ENCODE results near the gene NRG3. TPM values are rescaled to one million over a fixed set of nuclear protein-coding genes. Genes with fewer than 3 reads are reported as not detected.

The NRG3 gene
- total and polyA plus RNA-seq, 2 donors (not counting 1 experiment from before 2014, with no cell fraction given) = 0.06 TPM; not detected in 1

DNA sequence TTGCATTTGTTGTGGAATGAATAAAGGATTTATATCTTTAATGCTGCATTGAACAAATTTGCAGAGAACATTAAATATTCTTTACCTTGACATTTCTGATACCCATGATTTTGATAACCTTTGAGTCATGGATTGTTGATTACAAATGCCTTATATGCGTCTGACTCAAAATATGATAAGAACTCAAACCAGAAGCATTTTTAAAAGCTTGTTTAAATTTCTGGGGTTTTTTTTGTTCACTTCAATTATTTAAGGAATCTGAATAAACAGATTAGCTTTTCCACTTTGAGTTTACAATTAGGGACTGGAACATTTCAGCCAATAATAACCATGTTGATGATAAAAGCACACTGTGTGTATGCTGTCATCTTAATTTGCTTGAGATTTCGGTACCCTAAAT is 253.5 kb downstream of the NRG3 start:
- TF ChIP-seq, protein P1, sequence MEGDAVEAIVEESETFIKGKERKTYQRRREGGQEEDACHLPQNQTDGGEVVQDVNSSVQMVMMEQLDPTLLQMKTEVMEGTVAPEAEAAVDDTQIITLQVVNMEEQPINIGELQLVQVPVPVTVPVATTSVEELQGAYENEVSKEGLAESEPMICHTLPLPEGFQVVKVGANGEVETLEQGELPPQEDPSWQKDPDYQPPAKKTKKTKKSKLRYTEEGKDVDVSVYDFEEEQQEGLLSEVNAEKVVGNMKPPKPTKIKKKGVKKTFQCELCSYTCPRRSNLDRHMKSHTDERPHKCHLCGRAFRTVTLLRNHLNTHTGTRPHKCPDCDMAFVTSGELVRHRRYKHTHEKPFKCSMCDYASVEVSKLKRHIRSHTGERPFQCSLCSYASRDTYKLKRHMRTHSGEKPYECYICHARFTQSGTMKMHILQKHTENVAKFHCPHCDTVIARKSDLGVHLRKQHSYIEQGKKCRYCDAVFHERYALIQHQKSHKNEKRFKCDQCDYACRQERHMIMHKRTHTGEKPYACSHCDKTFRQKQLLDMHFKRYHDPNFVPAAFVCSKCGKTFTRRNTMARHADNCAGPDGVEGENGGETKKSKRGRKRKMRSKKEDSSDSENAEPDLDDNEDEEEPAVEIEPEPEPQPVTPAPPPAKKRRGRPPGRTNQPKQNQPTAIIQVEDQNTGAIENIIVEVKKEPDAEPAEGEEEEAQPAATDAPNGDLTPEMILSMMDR (IDR thresholded peaks at IDR 0.05) = no peak
- no peak for TF ChIP-seq EZH2 (IDR thresholded peaks at IDR 0.05; ENCODE audit: borderline replicate concordance, insufficient read depth, low read depth, low read length, poor library complexity, severe bottlenecking)
- POLR2A ChIA-PET = no interaction called here
- H3K4me1 Mint-ChIP-seq = no peaks in the 10 kb centered on the region

DNA sequence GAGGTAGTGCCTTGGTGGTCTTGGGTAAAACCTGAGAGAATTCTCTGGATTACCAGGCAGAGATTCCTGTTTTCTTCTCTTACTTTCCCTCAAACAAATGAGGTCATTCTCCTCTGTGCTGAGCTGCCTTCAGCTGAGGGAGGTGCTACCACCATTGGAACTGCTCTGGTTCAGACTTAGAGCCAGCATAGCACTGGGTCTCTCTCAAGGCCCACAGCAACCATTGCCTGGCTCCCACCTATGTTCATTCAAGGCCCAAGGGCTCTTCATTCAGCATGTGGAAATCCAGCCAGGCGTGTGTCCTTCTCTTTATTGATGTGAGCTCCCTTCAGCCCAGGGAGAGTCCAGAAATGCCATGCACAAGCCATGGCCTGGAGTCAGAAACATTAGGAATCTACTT is 261.1 kb downstream of the NRG3 start:
- H3K9me3 Mint-ChIP-seq (ENCODE audit: insufficient read depth) = peaks cover 4% of the 10 kb centered on the region
- Histone ChIP-seq H3K27ac (ENCODE audit: low read length in 2 of 2) (no peak overlapping the region), H3K4me1 (ENCODE audit: control insufficient read depth in 2 of 2, insufficient read depth in 2 of 2, low read length in 2 of 2) (no peaks in the 10 kb centered on the region), H3K27me3 (replicated peaks in 1 of 4; ENCODE audit: control extremely low read depth in 1 of 4, control insufficient read depth in 3 of 4, insufficient read depth in 4 of 4, low read length in 3 of 4) (no peaks in the 10 kb centered on the region), H4K20me1 (ENCODE audit: control insufficient read depth, insufficient read depth, low read length, poor library complexity, severe bottlenecking) (no peaks in the 10 kb centered on the region), H2AFZ (ENCODE audit: insufficient read depth, low read depth, low read length, poor library complexity, severe bottlenecking) (no peak overlapping the region), H3K9ac (ENCODE audit: low read length) (no peak overlapping the region), H3K4me2 (replicated peaks; ENCODE audit: low read depth, low read length, poor library complexity, severe bottlenecking) (no peak overlapping the region), H3K79me2 (ENCODE audit: control insufficient read depth, insufficient read depth, low read length) (no peaks in the 10 kb centered on the region), H3K4me3 (ENCODE audit: control extremely low read depth in 1 of 5, extremely low read depth in 1 of 5, insufficient read depth in 1 of 5, low read depth in 2 of 5, low read length in 4 of 5) (no peak overlapping the region), H3K36me3 (replicated peaks in 1 of 2; ENCODE audit: control extremely low read depth in 1 of 2, control insufficient read depth in 1 of 2, extremely low read depth in 1 of 2, insufficient read depth in 2 of 2, low read length in 1 of 2) (no peaks in the 10 kb centered on the region), H3K9me3 (ENCODE audit: control extremely low read depth in 1 of 3, control insufficient read depth in 2 of 3, insufficient read depth in 1 of 3, low read length in 2 of 3) (no peaks in the 10 kb centered on the region)
- H3K27ac Mint-ChIP-seq = no peak overlapping the region
- ChIA-PET POLR2A (no interaction called here), CTCF (no interaction called here)
- TF ChIP-seq, protein P1 (IDR thresholded peaks at IDR 0.05) = no peak
- TF ChIP-seq EZH2 (IDR thresholded peaks at IDR 0.05; ENCODE audit: borderline replicate concordance, insufficient read depth, low read depth, low read length, poor library complexity, severe bottlenecking) = no peak
- no peak overlapping the region for H3K4me3 Mint-ChIP-seq
- WGBS (ENCODE audit: insufficient coverage) = 75% methylated on average over 1 of the region's 1 CpG
- no peak for ATAC-seq (ENCODE audit: low read depth)
- intact Hi-C loops (cut with micrococcal nuclease) = no loop called here
- H3K27me3 Mint-ChIP-seq = no peaks in the 10 kb centered on the region
- DNase-seq = no peak
- H3K4me1 Mint-ChIP-seq = no peaks in the 10 kb centered on the region

More for the DNA sequence above, 253.5 kb downstream of the NRG3 start:
- no peaks in the 10 kb centered on the region for H3K4me1 ChIP-seq (ENCODE audit: control insufficient read depth in 2 of 2, insufficient read depth in 2 of 2, low read length in 2 of 2)
- 100% methylated on average over 1 of the region's 2 CpGs for WGBS (ENCODE audit: insufficient coverage)
- no peaks in the 10 kb centered on the region for H3K36me3 ChIP-seq (replicated peaks in 1 of 2; ENCODE audit: control extremely low read depth in 1 of 2, control insufficient read depth in 1 of 2, extremely low read depth in 1 of 2, insufficient read depth in 2 of 2, low read length in 1 of 2)
- no peaks in the 10 kb centered on the region for H3K27me3 ChIP-seq (replicated peaks in 1 of 4; ENCODE audit: control extremely low read depth in 1 of 4, control insufficient read depth in 3 of 4, insufficient read depth in 4 of 4, low read length in 3 of 4)
- no peak overlapping the region for H3K4me2 ChIP-seq (replicated peaks; ENCODE audit: low read depth, low read length, poor library complexity, severe bottlenecking)
- H3K9ac ChIP-seq (ENCODE audit: low read length) = no peak overlapping the region
- no peaks in the 10 kb centered on the region for H3K27me3 Mint-ChIP-seq
- no peaks in the 10 kb centered on the region for H3K9me3 ChIP-seq (ENCODE audit: control extremely low read depth in 1 of 3, control insufficient read depth in 2 of 3, insufficient read depth in 1 of 3, low read length in 2 of 3)
- no peak overlapping the region for H2AFZ ChIP-seq (ENCODE audit: insufficient read depth, low read depth, low read length, poor library complexity, severe bottlenecking)
- H4K20me1 ChIP-seq (ENCODE audit: control insufficient read depth, insufficient read depth, low read length, poor library complexity, severe bottlenecking) = no peaks in the 10 kb centered on the region
- H3K4me3 ChIP-seq (ENCODE audit: control extremely low read depth in 1 of 5, extremely low read depth in 1 of 5, insufficient read depth in 1 of 5, low read depth in 2 of 5, low read length in 4 of 5) = no peak overlapping the region
- peaks cover 6% of the 10 kb centered on the region for H3K9me3 Mint-ChIP-seq (ENCODE audit: insufficient read depth)
- H3K4me3 Mint-ChIP-seq = no peak overlapping the region
- H3K79me2 ChIP-seq (ENCODE audit: control insufficient read depth, insufficient read depth, low read length) = no peaks in the 10 kb centered on the region
- H3K27ac ChIP-seq (ENCODE audit: low read length in 2 of 2) = no peak overlapping the region
- DNase-seq (no peak), ATAC-seq (ENCODE audit: low read depth) (no peak)
- intact Hi-C loops (cut with micrococcal nuclease) = no loop called here
- CTCF ChIA-PET = no interaction called here
- H3K27ac Mint-ChIP-seq = no peak overlapping the region
